HG03575 (cell line): ENCODE results near the gene TMPRSS5.
"Not testable (repeated sequence)": the region's sequence is repeated elsewhere in the genome, so short reads cannot be mapped to it uniquely, and the experiment has no call there.

ENCODE experiments used
- ATAC-seq: cut with Tn5 transposase; IDR thresholded peaks from one replicate; pipeline ENCODE4 v1.9.1; 2021; ENCODE audit not compliant: unreplicated experiment, insufficient number of reproducible peaks, low FRiP score; ENCODE audit errors: extremely low read depth

TMPRSS5 gene

DNA sequence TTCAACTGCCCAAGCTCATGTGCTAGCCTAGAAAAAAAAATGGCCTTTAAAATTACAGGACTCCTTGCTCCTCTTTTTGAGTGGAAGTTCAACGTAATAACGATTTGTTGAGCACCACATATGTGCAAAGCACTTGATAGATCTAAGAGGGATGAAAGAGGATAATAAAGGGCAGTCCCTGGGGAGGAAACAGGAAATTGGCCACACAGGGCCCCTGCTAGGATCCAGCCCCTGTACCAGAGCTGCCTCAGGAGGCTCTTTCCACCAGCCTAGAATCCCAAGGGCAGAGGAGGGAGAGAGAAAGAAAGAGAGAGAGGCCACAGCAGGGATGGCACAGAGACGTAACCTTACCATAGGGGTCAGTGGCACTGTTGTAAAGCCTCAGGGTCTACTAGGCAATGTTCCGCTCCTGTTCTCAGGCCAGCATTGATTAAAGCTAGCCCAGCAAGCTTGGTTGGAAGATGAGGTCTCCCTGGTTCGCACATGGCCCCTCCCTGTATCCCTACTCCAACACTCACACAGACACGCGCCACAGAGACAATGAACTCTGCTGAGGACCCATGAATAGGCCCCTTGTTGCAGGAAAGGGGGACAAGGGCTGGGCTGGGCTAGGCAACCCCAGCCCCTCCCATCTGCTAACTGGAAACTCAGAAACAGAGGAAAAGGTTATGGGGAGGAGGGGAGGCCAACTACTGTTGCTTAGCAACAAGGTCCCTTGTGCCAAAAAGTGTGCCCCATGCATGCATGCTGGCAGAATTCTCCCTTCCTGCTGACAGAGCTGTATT, at the start of gene TMPRSS5:
TSS of gene TMPRSS5 (minus strand) at position 438 of the 785 bp plus-strand sequence. CDS start at position 354, 84 bp downstream.
- no peak for ATAC-seq

GRCh38 chr11:113752932-113753331, 46.8 kb upstream of the TMPRSS5 start:
- no peak for ATAC-seq

- ATAC-seq = no peak
These were observed 30.2 kb upstream of the TMPRSS5 start for GRCh38 chr11:113736323-113736722.

- no peak for ATAC-seq
These were observed 26.0 kb upstream of the TMPRSS5 start for GRCh38 chr11:113732092-113732491.

- ATAC-seq = no peak
These were observed 25.0 kb upstream of the TMPRSS5 start for GRCh38 chr11:113730887-113731726.

GRCh38 chr11:113729456-113729855, 23.3 kb upstream of the TMPRSS5 start:
- ATAC-seq = no peak

GRCh38 chr11:113728814-113729213, 22.7 kb upstream of the TMPRSS5 start:
- ATAC-seq = no peak

DNA sequence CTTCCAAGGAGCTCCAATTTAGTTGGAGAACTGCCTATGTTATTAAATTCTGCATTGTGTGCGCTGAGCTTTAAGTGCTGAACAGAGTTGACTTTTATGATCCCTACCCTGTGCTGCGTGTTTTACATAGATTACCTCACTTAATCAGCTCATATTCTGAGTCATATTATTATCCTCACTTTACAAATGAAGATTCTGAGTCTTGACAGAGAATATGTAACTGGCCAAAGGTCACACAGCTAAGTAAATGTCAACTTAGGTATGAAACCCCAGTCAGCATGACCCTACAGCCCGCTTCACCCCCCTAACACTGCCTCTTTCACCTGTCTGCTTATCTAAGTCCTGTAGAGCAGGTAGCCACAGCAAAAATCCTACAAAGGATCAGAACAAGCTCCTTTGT, 19.8 kb upstream of the TMPRSS5 start:
- no peak for ATAC-seq

GRCh38 chr11:113725407-113725806, 19.3 kb upstream of the TMPRSS5 start:
- ATAC-seq = no peak

- no peak for ATAC-seq
These were observed 18.7 kb upstream of the TMPRSS5 start for GRCh38 chr11:113724778-113725177.

DNA sequence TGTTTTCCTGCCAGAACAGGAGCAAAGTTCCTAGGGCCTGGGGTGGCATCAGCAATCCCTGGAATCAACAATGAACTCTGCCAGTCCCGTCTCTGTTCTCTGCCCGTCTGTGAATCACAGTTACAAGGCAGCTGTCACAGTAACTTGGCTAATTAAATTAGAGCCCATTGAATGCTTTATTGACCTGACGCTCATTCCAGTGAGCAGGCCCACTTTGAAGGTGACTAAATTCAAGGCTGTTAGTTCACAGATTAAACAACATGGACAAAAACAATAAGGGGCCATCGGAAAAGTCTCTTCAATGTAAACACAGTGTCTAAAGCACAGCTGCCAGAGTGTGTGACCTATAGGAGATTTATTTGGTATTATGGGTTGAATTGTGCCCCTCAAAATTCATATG, 17.7 kb upstream of the TMPRSS5 start:
- no peak for ATAC-seq

DNA sequence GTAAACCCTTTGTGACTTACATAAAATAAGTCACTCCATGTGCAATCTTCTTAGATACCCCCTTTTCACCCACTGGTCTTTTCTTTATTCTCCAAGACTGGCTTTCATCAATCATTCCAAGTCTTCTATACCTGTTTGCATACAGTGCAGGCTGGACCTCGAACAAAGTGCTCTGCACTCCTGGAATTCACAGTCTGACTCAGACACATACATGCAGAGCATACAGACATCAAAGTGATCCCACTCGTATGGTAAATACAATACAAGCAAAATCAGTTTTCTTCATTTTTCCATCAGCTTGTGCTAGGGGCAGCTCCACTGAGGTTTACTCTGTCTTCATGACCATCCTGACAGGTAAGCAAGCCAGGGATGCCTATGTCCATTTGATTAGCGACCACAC, 16.8 kb upstream of the TMPRSS5 start:
- ATAC-seq = no peak

- ATAC-seq = no peak
These were observed 16.1 kb upstream of the TMPRSS5 start for GRCh38 chr11:113722221-113722620.

DNA sequence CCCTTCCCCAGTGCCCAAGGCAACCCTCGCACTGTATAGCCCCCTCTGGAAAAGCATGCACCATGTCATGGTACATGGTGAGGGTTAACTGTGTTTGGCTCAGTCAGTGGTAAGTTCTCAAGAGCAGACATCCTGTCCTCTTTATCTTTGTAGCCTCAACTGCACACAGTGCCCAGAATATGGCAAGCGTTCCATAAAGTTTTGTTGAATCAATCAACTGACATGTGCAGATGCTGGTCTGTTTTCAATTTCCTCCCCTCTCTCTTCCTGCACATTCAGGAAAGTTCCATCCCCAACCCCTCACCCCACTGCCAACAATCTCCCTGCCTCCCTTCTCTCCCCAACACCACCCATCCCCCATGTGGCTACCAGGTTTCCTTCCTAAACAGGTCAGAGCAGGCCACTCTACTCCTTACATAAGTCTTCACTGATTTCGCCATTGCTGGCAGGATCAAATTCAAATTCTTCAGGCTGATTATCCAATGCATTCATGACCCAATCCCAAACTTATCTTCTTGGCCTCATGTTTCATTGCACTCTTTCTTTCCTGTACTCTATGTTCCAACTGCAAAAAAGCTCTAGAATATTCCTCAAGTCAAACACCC, 15.5 kb upstream of the TMPRSS5 start:
- ATAC-seq = no peak

DNA sequence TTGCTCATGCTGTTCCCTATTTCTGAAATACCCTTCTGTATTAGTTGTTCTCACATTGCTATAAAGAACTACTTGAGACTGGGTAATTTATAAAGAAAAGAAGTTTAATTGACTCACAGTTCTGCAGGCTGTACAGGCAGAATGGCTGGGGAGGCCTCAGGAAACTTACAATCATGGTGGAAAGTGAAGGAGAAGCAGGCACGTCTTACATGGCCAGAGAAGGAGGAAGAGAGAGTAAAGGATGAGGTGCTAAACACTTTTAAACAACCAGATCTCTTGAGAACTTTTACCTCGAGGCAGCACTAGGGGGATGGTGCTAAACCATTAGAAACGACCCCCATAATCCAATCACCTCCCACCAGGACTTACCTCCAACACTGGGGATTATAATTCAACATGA, 14.4 kb upstream of the TMPRSS5 start:
- ATAC-seq = not testable (repeated sequence)

GRCh38 chr11:113715882-113716625, 9.9 kb upstream of the TMPRSS5 start:
- no peak for ATAC-seq

DNA sequence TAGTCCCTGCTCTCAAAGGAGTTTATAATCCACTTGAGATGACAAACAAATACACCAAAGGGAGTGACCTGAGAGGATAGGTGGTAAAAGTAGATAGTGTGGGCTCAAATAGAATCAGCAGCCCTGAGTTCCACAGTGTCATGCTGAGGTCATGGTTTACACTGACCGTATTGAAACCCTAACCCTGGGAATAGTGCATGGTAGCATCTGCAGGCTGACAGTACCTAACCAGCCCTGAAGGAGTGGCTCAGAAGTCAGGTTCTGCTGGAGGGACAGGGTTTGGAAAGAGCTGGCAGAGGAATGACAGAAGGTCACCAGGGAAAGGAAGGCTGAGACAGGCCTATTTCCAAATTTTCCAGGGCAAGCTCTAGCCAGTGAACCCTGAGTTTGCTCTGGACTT, 9.2 kb upstream of the TMPRSS5 start:
- no peak for ATAC-seq

- no peak for ATAC-seq
These were observed 4.9 kb upstream of the TMPRSS5 start for GRCh38 chr11:113710989-113711388.

DNA sequence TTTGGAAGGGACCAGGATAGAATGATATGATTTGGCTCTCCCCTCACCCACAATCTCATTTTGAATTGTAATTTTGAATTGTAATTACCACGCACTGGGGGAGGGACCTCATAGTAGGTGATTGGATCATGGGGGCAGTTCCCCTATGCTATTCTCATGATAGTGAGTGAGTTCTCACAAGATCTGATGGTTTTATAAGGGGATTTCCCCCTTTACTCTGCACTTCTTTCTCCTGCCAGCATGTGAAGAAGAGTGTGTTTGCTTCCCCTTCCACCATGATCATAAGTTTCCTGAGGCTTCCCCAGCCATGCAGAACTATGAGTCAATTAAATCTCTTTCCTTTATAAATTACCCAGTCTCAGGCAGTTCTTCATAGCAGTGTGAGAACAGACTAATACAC, 2.6 kb downstream of the TMPRSS5 start:
- ATAC-seq = not testable (repeated sequence)
